ENCODE results near the gene SCAPER. TPM values are rescaled to one million over a fixed set of nuclear protein-coding genes. Genes with fewer than 3 reads are reported as not detected.
"Not testable (repeated sequence)": the region's sequence is repeated elsewhere in the genome, so short reads cannot be mapped to it uniquely, and the experiment has no call there.

Gene SCAPER
- total RNA-seq, 2 experiments from 2014 or later: 18.6 to 19.8 TPM

GRCh38 chr15:76866716-76867321, 38.3 kb downstream of the SCAPER start:
- ChIA-PET POLR2A (no interaction called here), CTCF (no interaction called here)

GRCh38 chr15:76866008-76866407, 39.1 kb downstream of the SCAPER start:
- POLR2A ChIA-PET: no interaction called here
- CTCF ChIA-PET: no interaction called here

GRCh38 chr15:76865548-76865991, 39.6 kb downstream of the SCAPER start:
- CTCF ChIA-PET: no interaction called here
- POLR2A ChIA-PET: no interaction called here

DNA sequence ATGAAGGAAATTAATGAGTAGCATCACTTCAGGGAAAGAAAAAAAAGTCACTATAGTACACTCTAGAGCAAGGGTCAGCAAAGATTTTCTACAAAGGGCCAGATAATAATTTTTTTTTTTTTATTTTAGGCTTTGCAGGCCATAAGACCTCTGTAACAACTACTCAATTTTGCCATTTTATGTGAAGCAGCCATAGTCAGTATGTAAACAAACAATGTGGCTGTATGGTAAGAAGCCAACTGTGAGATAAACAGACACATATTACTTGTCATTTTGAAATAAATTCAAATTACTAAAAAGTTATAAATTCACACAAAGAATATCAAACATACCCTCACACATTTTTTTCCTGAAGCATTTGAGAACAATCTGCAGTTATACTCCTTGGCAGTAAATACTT, 40.6 kb downstream of the SCAPER start:
- POLR2A ChIA-PET: no interaction called here

GRCh38 chr15:76863693-76864092, 41.4 kb downstream of the SCAPER start:
- CTCF ChIA-PET: no interaction called here
- POLR2A ChIA-PET: no interaction called here

More for the DNA sequence above, 40.6 kb downstream of the SCAPER start:
- CTCF ChIA-PET: no interaction called here

- POLR2A ChIA-PET: no interaction called here
- CTCF ChIA-PET: no interaction called here
Observed at GRCh38 chr15:76863123-76863522, 42.0 kb downstream of the SCAPER start.

DNA sequence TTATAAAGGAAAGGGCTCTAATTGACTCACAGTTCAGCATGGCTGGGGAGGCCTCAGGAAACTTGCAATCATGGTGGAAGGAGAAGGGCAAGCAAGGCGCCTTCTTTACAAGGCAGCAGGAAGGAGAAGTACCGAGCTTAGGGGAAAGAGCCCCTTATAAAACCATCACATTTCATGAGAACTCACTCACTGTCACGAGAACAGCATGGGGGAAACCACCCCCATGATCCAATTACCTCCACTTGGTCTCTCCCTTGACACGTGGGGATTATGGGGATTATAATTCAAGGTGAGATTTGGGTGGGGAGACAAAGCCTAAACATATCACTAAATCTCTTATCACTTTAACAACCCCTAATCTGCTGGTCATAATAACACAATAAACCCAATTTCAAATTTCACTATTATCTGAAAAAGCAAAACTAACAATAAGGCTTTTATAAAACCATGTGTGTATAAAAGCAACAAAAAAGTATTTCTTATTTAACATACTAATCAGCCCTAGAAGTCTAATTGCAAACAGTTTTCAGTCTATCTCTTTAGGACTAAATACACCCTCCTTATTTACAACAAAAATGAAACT, 43.2 kb downstream of the SCAPER start:
- CTCF ChIA-PET: no interaction called here
- POLR2A ChIA-PET: no interaction called here

GRCh38 chr15:76860201-76860600, 44.9 kb downstream of the SCAPER start:
- ChIA-PET POLR2A (no interaction called here), CTCF (no interaction called here)

- CTCF ChIA-PET: interaction anchor here (0.7 kb wide), 1 partner anchor 272 kb away, joined by 6 read pairs; no protein-coding TSS in a partner anchor
- POLR2A ChIA-PET: not testable (repeated sequence)
Observed at GRCh38 chr15:76850367-76850766, 54.8 kb downstream of the SCAPER start.

- CTCF ChIA-PET: no interaction called here
- POLR2A ChIA-PET: no interaction called here
Observed at GRCh38 chr15:76846782-76847181, 58.4 kb downstream of the SCAPER start.

DNA sequence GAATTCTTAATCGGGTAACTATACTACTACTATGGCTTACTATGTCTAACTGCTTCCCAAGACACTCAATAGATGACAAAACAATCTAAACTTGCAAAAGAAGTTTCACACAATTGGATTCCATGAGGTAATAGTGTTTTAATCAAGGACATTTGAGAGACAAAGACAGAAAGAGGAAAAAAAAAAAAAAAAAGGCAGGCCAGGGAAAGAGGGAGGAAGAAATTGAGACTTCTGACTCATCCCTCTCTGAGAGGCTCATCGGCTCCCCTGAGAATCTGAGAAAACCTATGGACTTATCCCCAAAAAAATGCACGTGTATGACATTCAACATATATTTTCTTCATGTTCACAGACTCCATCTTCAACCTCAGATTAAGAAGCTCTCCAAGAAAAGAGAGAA, 61.0 kb downstream of the SCAPER start:
- POLR2A ChIA-PET: no interaction called here
- CTCF ChIA-PET: no interaction called here

- CTCF ChIA-PET: no interaction called here
- POLR2A ChIA-PET: no interaction called here
Observed at GRCh38 chr15:76843269-76843668, 61.9 kb downstream of the SCAPER start.

DNA sequence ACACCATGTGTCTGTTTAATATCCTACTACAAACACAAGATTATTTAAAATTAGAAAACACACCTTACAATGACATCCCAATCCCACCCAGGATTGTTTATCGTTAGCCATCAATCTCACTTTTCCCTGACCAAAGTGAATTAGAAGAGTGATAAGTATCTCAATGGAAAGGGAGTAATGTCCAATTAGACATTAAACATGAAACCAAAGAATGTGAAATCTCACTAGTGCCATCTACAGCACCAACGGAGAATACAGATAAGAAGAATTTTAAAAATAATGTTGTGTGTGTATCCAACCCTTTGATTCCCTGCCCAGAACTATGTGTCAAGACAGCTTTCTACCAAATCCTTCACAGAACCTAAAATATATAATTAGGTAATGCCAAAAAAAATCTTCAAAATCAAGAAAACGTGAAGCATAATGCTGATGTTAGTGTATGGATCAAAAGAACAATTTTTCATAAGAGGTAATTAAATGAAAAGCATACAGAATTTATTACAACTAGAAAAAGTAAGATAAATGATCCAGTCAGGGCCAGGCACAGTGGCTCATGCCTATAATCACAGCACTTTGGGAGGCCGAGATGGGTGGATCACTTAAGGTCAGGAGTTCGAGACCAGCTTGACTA, 64.2 kb downstream of the SCAPER start:
- ChIA-PET CTCF (interaction anchor here (0.6 to 0.7 kb wide), 2 partner anchors 31 to 143 kb away, joined by 3 read pairs; no protein-coding TSS in a partner anchor), POLR2A (no interaction called here)

DNA sequence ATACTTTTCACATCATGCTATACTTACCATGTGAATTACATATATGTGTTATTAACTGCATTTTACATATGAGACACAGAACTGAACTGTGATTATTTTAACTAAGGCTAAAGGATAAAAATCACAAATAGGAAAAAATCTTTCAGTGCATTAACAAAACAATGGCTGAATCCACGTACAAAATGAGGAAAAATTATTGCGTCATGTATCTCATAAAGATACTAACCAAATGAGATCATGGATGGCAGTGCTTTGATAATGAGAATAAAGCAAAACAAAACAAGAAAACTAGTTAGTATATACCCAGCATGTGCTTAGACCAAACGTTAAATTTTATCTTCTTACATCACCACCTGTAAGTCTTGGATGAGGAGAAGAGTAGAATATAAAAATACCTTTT, 66.0 kb downstream of the SCAPER start:
- CTCF ChIA-PET: no interaction called here

DNA sequence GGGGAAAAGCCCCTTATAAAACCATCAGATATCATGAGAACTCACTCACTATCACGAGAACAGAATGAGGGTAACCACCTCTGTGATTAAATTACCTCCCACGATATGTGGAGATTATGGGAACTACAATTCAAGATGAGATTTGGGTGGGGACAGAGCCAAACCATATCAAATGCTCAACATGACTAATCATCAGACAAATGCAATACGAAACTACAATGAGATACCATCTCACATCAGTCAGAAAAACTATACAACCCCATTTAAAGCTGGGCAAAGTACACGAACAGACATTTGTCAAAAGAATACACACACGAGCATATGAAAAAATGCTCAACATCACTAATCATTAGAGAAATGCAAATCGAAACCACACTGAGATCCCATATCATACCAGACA, 67.7 kb downstream of the SCAPER start:
- CTCF ChIA-PET: no interaction called here
- POLR2A ChIA-PET: no interaction called here

More for the DNA sequence above, 66.0 kb downstream of the SCAPER start:
- POLR2A ChIA-PET: no interaction called here

DNA sequence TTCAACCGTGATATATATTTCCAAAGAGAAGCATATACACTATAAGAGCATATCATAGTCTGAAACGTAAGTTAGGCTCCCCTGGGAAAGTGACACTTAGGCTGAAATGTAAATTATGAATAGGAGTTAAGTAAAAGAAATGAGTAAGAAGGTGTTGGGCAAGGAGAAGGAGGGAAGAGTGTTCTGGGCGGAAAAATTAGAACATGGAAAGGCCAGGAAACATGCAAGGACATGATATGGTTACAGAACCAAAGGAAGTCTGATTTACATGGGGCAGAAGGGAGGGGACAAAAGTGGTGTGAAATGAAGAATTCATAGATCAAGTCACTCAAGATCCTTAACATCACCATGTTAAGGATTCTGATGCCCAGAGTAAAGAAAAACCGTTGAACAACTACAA, 75.2 kb downstream of the SCAPER start:
- POLR2A ChIA-PET: no interaction called here

DNA sequence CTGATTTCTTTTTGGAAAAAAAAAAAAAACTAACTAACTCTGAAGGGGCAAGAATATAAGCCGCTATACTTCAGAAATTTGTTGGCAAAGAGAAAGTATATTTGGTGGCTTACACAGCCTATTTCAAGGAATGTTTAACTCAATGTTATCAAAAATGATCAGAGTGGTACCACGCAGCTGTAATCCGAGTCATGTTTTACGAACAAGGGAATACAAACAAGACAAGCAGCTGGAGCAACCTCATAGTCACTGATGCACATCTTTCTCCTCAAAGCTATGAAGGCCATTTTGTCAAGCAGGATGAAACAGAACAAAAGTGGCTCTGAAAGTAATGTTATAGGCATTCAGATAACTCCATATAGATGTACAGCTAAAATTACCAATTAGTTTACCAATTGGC, 81.2 kb downstream of the SCAPER start:
- ChIA-PET POLR2A (no interaction called here), CTCF (no interaction called here)

More for the DNA sequence above, 75.2 kb downstream of the SCAPER start:
- CTCF ChIA-PET: no interaction called here

GRCh38 chr15:76823303-76823702, 81.8 kb downstream of the SCAPER start:
- ChIA-PET POLR2A (no interaction called here), CTCF (no interaction called here)

DNA sequence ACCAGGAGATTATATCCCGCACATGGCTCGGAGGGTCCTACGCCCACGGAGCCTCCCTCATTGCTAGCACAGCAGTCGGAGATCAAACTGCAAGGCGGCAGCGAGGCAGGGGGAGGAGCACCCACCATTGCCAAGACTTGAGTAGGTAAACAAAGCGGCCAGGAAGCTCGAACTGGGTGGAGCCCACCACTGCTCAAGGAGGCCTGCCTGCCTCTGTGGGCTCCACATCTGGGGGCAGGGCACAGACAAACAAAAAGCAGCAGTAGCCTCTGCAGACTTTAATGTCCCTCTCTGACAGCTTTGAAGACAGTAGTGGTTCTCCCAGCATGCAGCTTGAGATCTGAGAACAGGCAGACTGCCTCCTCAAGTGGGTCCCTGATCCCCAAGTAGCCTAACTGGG, 86.2 kb downstream of the SCAPER start:
- POLR2A ChIA-PET: interaction anchor here (0.6 kb wide), 1 partner anchor 171 kb away, joined by 3 read pairs; no protein-coding TSS in a partner anchor
- CTCF ChIA-PET: not testable (repeated sequence)

- ChIA-PET CTCF (no interaction called here), POLR2A (no interaction called here)
Observed at GRCh38 chr15:76815421-76815820, 89.7 kb downstream of the SCAPER start.

DNA sequence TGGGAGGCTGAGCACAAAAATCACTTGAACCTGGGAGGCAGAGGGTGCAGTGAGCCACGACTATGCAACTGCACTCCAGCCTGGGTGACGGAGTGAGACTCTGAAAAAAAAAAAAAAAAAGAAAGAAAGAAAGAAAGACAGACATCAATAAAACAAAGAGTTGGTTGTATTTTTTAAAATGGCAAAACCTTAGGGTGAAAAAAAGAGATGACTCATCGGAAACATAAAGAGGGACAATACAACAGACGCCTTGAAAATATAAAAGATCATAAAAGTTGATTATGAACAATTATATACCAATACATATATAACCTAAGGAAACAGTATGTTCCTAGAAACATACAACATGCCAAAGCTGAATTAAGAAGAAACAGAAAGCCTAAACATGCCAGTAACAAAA, 92.8 kb downstream of the SCAPER start:
- ChIA-PET CTCF (interaction anchor here (0.7 kb wide), 1 partner anchor 21 kb away, joined by 3 read pairs; no protein-coding TSS in a partner anchor), POLR2A (no interaction called here)
